ENCODE measurements around the gene ATP8A2. TPM values are rescaled to one million over a fixed set of nuclear protein-coding genes. Genes with fewer than 3 reads are reported as not detected.

Gene ATP8A2
- total and polyA plus RNA-seq, 9 of the 15 experiments (the other 6 are each of a cell fraction or from before 2014, with no cell fraction given): under 0.01 to 0.33 (median 0.06) TPM; not detected in 4

DNA sequence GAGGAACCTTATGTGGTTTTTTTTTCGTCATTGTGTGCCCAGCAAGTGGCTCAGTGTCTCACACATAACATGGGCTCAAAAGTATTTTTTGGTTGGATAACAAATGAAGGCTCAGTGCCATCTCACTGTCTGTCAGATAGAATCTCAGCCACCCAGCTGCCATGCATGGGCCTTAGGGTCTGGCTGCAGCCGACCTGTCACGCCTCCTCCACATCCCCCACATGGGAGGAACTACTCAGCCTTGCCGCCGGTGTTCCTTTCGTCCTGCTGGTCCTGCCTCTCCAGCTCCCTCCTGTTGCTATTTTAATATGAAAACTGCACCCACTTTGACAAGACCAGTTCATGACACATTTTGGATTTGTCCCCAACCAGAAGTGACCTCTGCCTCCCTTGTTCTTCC lies 558.9 kb downstream of the ATP8A2 start:
- no peak for ATAC-seq
- ChIA-PET POLR2A (no interaction called here), CTCF (ENCODE audit: low intra/inter-chr PET ratio) (no interaction called here)
- Histone ChIP-seq H3K79me2 (ENCODE audit: control insufficient read depth, insufficient read depth, low read length) (no peaks in the 10 kb centered on the region), H3K9me1 (ENCODE audit: control insufficient read depth, insufficient read depth, low read length) (no peaks in the 10 kb centered on the region), H2AFZ (ENCODE audit: low read depth, low read length) (no peak overlapping the region), H3K9me3 (replicated peaks; ENCODE audit: control insufficient read depth, insufficient read depth, low read depth, low read length) (no peaks in the 10 kb centered on the region), H3K9ac (ENCODE audit: insufficient read depth in 1 of 2, low read depth in 2 of 2, low read length in 2 of 2) (no peak overlapping the region), H3K4me2 (ENCODE audit: insufficient read depth, low read length) (no peak overlapping the region), H3K36me3 (ENCODE audit: control insufficient read depth, insufficient read depth, low read length) (no peaks in the 10 kb centered on the region), H3K4me1 (replicated peaks in 1 of 2; ENCODE audit: control insufficient read depth in 2 of 2, insufficient read depth in 2 of 2, low read length in 2 of 2) (no peaks in the 10 kb centered on the region), H3K27me3 (ENCODE audit: control insufficient read depth in 2 of 2, insufficient read depth in 2 of 2, low read length in 2 of 2) (peaks cover 0 to 7% of the 10 kb centered on the region in 2 experiments; a peak in 1 of 5 replicates), H3K27ac (ENCODE audit: extremely low read depth, low read depth, low read length) (no peak overlapping the region), H4K20me1 (replicated peaks; ENCODE audit: control insufficient read depth, insufficient read depth, low read length) (no peaks in the 10 kb centered on the region), H3K4me3 (no peak overlapping the region)
- DNase-seq (ENCODE audit: extremely low read depth in 1 of 4, low spot score in 3 of 4): no peak
- no TSS peak for BruUV-seq (replicated peaks)
- in situ Hi-C loops (cut with MboI): no loop called here
- intact Hi-C loops (cut with micrococcal nuclease): no loop called here
- WGBS (ENCODE audit: insufficient coverage, low coverage, missing lambda C conversion rate): 2% methylated on average over 6 of the region's 6 CpGs
- FAIRE-seq: no peak
- TF ChIP-seq POLR2B (IDR thresholded peaks at IDR 0.05; ENCODE audit: low read depth, partially characterized antibody) (no peak), MAFF (IDR thresholded peaks at IDR 0.05; ENCODE audit: low read length) (no peak), FOXK1 (CRISPR knock-in tag; IDR thresholded peaks at IDR 0.05; ENCODE audit: borderline replicate concordance) (no peak), SREBF2 (CRISPR knock-in tag; IDR thresholded peaks at IDR 0.05) (no peak), ZNF507 (tag; conservative IDR thresholded peaks at IDR 0.05) (no peak), LEF1 (IDR thresholded peaks at IDR 0.05) (no peak), YY1 (IDR thresholded peaks at IDR 0.05; ENCODE audit: borderline replicate concordance in 1 of 3, control insufficient read depth in 1 of 3, extremely low read depth in 1 of 3, insufficient read depth in 3 of 3, insufficient read length in 1 of 3, insufficient replicate concordance in 2 of 3, low read depth in 1 of 3, low read length in 2 of 3) (no peak), ZNF511 (CRISPR knock-in tag; IDR thresholded peaks at IDR 0.05) (no peak)
- TF ChIP-seq, protein P1, sequence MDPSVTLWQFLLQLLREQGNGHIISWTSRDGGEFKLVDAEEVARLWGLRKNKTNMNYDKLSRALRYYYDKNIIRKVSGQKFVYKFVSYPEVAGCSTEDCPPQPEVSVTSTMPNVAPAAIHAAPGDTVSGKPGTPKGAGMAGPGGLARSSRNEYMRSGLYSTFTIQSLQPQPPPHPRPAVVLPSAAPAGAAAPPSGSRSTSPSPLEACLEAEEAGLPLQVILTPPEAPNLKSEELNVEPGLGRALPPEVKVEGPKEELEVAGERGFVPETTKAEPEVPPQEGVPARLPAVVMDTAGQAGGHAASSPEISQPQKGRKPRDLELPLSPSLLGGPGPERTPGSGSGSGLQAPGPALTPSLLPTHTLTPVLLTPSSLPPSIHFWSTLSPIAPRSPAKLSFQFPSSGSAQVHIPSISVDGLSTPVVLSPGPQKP (CRISPR knock-in tag; IDR thresholded peaks at IDR 0.05): no peak
- TF ChIP-seq, protein P2, sequence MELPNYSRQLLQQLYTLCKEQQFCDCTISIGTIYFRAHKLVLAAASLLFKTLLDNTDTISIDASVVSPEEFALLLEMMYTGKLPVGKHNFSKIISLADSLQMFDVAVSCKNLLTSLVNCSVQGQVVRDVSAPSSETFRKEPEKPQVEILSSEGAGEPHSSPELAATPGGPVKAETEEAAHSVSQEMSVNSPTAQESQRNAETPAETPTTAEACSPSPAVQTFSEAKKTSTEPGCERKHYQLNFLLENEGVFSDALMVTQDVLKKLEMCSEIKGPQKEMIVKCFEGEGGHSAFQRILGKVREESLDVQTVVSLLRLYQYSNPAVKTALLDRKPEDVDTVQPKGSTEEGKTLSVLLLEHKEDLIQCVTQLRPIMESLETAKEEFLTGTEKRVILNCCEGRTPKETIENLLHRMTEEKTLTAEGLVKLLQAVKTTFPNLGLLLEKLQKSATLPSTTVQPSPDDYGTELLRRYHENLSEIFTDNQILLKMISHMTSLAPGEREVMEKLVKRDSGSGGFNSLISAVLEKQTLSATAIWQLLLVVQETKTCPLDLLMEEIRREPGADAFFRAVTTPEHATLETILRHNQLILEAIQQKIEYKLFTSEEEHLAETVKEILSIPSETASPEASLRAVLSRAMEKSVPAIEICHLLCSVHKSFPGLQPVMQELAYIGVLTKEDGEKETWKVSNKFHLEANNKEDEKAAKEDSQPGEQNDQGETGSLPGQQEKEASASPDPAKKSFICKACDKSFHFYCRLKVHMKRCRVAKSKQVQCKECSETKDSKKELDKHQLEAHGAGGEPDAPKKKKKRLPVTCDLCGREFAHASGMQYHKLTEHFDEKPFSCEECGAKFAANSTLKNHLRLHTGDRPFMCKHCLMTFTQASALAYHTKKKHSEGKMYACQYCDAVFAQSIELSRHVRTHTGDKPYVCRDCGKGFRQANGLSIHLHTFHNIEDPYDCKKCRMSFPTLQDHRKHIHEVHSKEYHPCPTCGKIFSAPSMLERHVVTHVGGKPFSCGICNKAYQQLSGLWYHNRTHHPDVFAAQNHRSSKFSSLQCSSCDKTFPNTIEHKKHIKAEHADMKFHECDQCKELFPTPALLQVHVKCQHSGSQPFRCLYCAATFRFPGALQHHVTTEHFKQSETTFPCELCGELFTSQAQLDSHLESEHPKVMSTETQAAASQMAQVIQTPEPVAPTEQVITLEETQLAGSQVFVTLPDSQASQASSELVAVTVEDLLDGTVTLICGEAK (IDR thresholded peaks at IDR 0.05): no peak
- TF ChIP-seq, protein P2 (CRISPR knock-in tag; IDR thresholded peaks at IDR 0.05): no peak

Data from K562 (cell line).